A375 (cell line): ENCODE measurements around the gene SLAIN2. TPM values are rescaled to one million over a fixed set of nuclear protein-coding genes. Genes with fewer than 3 reads are reported as not detected.

Experiments used
- total RNA-seq: library from RNA; depleted of rRNA; stranded (reverse); fragments of >200 nt; shearing (Covaris generic); gene quantifications from 2 replicates; pipeline ENCODE4 v1.2.3, GENCODE V29; 2014; rRNA removed

Gene SLAIN2
- total RNA-seq = 13.5 and 21.5 TPM in 2 replicates

GRCh38 chr4:48340965-48341775 lies at the start of gene SLAIN2:
SLAIN2 (plus strand) TSS chr4:48341529; CDS start chr4:48341740, 211 bp downstream.

Other genes starting within 250 kb of the SLAIN2 start
- 1.5 and 3.8 TPM in 2 replicates for gene TXK, start 207.3 kb upstream of the SLAIN2 start, total RNA-seq
- 1.1 and 3.4 TPM in 2 replicates for gene TEC, start 71.7 kb upstream of the SLAIN2 start, total RNA-seq
- gene SLC10A4, start 141.8 kb downstream of the SLAIN2 start, total RNA-seq = 0.53 TPM in 2 replicates
- gene ZAR1, start 148.7 kb downstream of the SLAIN2 start, total RNA-seq = 0.40 and 1.1 TPM in 2 replicates